Inferior parietal cortex (tissue), 1 donor: Measurements from ENCODE around the gene SATL1.
"Not testable (repeated sequence)": the region's sequence is repeated elsewhere in the genome, so short reads cannot be mapped to it uniquely, and the experiment has no call there.

Experiments
- DNase-seq: peaks from one replicate; pipeline ENCODE4 v3.0.0-alpha.2; 2016; ENCODE audit errors: extremely low spot score

The SATL1 gene

DNA sequence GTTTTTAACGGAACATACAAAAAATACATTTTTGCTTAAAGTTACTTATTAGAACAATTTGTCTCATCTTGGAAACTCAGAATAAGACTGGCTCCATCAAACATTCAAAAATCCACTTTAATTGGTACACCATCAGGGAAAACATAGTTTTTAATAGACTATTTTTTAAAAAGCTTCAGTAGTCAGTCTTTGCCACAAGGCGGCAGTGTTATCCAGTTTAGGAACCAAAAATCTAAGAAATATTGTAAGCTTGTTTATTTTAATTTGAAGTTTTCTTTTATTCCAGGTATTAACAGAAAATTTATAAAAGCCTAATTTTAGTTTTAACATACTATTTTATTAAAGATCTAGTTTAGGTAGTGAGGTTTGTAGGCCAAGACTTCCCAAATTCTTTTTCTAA is 132.2 kb downstream of the SATL1 start:
- DNase-seq: peak; percentile 21

DNA sequence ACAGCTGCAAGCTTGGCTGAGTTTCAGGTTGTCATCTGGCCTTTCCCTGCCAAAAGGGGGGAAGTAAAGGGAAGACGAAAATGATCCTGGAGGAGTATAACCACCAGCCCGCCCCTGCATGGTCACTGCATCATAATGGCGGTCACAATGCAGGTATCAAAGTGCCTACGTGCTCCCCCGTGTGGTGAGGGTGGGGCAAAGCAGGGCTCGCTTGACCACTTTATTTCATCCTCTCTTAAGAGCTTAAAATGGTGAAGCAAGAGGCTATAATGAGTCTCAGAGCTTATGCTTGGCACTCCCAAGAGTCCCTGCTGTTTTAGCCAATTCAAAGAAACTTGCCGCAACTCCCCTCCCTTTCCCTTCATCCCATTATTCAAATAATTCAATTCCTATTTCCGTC is 134.3 kb downstream of the SATL1 start:
- DNase-seq: no peak

DNA sequence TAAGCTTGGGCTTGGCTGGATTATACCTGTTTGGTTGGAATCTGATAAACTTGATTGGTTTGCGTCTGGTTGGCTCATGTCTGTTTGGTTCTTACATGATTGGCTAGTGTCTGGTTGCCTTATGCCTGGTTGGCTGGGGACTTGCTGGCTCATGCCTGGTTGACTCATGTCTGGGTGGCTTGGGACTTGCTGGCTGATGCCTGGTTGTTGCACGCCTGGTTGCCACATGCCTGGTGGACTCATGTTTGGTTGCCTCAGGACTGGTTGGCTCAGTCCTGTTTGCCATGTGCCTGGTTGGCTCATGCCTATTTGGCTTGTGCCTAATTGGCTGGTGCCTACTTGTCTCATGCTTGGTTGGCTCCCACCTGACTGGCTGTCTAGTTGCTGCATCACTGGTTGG is 135.4 kb downstream of the SATL1 start:
- DNase-seq: no peak

DNA sequence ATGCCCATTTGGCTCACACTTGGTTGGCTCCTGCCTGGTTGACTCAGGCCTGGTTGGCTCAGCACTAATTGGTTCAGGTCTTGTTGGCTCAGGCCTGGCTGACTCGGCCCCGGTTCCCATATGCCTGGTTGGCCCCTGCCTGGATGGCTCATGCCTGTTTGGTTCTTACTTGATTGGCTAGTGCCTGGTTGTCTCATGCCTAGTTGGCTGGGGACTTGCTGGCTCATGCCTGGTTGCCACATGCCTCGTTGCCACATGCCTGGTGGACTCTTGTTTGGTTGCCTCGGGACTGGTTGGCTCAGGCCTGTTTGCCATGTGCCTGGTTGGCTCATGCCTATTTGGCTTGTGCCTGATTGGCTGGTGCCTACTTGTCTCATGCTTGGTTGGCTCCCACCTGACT is 136.2 kb downstream of the SATL1 start:
- DNase-seq: no peak

DNA sequence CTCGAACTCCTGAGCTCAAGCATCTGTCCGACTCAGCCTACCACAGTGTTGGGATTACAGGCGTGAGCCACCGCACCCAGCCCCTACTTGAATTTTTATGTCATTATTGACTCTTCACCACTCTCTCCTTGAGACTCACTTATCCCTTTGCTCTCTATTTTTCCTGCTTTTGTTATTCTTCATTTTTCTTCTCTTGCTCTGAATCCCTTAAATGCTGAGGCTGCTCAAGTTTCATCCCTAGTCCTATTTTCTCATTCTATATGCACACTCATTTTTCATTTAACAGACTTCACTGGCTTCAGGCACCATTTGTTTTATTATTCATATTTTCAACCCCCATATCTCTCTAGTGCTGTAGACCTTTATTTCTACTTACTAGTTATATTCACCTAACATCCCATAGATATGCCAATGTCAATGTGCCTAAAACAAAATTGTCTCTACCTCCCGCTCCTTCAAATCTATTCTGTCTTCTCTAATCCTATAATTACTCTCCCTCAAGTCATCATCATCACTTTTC is 154.2 kb downstream of the SATL1 start:
- no peak for DNase-seq

DNA sequence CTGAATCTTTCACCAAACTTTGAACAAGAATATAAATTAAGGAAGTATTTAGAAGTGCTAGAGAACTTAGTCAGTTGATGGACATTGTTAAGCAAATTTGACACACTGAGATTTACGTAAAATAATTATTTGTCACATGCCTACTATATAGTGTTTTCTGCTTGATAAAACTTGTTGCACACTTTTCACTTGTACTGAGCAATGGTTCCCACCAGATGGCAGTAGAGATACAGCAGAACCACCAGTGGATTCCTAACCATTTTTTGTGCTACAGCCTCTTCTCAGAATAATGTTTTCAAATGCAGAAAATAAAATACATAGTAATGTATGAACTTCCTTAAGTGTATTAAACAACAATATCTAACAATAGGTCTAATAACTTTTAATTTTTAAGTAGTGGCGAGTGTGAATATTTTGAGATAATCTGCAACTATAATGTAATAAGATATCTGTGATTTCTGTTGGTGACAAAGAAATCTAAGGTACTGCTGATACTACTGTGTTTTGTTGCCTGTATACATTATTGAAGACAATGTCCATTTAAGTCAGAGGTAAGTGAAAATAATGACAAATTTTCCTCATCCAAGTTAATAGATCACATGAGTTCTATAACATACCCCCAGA is 158.7 kb downstream of the SATL1 start:
- peak; percentile 43 for DNase-seq

DNA sequence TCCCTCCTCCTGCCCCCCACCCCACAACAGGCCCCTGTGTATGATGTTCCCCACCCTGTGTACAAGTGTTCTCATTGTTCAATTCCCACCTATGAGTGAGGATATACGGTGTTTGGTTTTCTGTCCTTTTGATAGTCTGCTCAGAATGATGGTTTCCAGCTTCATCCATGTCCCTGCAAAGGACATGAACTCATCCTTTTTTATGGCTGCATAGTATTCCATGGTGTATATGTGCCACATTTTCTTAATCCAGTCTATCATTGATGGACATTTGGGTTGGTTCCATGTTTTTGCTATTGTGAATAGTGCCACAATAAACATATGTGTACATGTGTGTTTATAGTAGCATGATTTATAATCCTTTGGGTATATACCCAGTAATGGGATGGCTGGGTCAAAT is 166.3 kb downstream of the SATL1 start:
- not testable (repeated sequence) for DNase-seq

DNA sequence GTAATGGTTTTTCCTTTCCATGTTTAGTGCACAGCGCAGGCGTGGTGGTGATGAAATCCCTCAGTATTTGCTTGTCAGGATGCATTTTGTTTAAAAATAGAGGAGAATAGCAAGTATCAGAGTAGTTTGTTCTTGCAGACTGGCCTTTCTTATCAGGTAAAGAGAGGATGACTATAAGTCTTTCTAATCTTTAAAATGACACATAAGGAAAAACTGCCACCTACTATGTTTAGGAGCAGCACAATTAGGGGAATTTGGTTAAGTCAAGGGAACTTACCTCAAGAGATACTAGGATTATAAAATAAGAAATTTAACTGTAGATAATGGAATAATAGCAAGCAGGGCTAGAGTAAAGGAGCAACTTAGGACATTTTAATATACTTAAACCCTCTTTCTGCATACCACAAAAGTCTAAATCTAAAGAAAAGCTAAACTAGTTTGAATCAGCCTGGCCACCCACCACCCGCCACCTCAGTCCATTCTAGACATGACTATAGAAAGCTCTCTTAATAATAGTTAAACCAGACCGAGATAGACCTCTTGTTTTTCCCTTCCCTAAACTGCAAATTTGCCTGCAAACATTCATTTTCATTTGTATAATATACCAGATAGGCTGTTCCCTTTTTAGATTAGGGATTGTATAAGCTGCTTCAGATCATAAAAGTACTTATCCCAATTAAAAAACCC is 177.9 kb downstream of the SATL1 start:
- DNase-seq: no peak

DNA sequence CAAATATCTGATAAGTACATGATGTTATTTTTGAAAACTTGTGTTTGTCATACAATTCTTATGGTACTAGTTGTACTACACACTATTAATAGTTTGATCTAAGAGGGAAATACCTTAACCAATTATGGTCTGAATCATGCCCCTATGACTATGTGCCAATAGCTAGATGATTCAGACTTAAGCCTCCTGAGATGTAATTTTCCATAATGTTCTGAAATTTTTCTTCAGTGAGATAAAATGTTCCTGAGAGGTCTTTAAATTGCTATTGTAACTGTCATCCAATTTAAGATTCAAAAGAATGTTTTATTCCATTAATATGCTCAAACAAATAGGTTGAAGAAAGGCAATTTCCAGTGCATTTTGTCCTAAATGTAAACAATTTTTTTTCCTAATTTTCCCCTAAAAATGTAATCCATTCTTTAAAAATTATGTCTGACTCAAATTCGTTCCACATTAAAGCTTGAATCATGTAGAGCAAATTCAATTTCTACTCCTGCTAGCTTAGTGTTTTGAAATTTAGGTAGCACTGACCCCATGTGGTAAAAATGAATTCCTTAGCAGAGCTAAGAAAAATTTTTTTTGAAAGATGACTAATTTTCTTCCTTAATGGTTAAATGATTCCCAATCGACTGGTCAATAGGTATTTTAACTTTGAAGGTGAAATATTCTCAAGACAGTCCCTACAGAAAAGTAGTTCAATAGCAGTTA is 190.8 kb downstream of the SATL1 start:
- DNase-seq: peak; percentile 10

DNA sequence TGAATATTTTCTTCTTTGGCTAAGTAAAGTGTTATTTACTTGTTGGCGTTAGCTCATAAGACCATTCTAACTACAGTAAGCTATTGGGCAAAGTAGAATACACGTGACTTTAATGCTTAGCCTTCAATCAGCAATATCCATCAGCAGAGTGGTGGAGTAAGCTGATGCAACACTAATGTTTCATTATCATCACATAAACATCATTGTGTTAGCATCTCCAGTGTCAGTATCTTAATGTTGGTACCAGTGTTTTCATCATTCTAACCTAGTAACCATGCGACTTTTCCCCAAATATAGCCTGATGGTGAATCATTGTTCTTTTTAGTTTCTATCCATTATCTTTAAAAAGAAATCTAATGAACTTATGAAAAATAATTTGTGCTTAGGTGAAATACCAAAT is 191.4 kb downstream of the SATL1 start:
- peak; percentile 1 for DNase-seq

DNA sequence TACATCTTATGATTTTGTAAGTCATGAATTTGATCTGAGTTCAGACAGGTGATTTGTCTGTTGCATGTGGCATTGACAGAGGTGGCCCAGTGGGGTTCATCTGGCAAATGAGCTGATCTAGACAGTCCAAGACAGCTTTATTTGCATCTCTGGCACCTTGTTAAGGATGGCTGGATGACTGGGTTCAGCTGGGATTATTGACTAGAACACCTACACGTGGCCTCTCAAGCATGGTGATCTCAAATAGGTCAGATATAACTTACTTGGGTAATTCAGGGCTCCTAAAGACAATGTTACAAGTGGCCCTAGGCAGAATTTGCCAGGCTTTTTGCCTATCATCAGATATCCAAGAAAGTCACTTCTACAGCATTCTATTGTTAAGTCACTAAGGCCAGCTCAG is 192.0 kb downstream of the SATL1 start:
- DNase-seq: no peak
